Subcutaneous abdominal adipose tissue (tissue), 5 donors: Measurements from ENCODE around the gene KLHL5.

Experiments used
- H3K27ac ChIP-seq: one replicate; pipeline ENCODE4 v1.7.0; 2013; ENCODE audit warnings: low read depth, mild to moderate bottlenecking, inconsistent platforms, low read length, moderate library complexity
- H3K27me3 ChIP-seq, 5 donors: one replicate each; pipeline ENCODE4 v1.7.0; 2013; ENCODE audit warnings: low read length in 5 of 5, inconsistent platforms in 1 of 5; ENCODE audit not compliant: control insufficient read depth in 5 of 5, insufficient read depth in 4 of 5
- H3K36me3 ChIP-seq, 5 donors: one replicate each; pipeline ENCODE4 v1.7.0; 2013; ENCODE audit warnings: low read length in 5 of 5; ENCODE audit not compliant: control insufficient read depth in 5 of 5, insufficient read depth in 5 of 5
- H3K4me1 ChIP-seq, 5 donors: one replicate each; pipeline ENCODE4 v1.7.0; 2013; ENCODE audit warnings: low read length in 5 of 5, mild to moderate bottlenecking in 3 of 5, moderate library complexity in 1 of 5; ENCODE audit not compliant: control insufficient read depth in 5 of 5, insufficient read depth in 5 of 5
- H3K4me3 ChIP-seq, 5 donors: one replicate each; pipeline ENCODE4 v1.7.0; 2013; ENCODE audit warnings: low read length in 5 of 5, low read depth in 1 of 5
- H3K9ac ChIP-seq, 5 donors: one replicate each; pipeline ENCODE4 v1.7.0; 2013; ENCODE audit warnings: low read length in 5 of 5, mild to moderate bottlenecking in 4 of 5, moderate library complexity in 3 of 5
- H3K9me3 ChIP-seq, 5 donors: one replicate each; pipeline ENCODE4 v1.7.0; 2013; ENCODE audit warnings: low read length in 5 of 5; ENCODE audit not compliant: control insufficient read depth in 5 of 5
- donor health status: healthy.
- donor health status: healthy.
- donor health status: healthy.
- donor health status: healthy.
- donor health status: healthy.

The KLHL5 gene

GRCh38 chr4:39051492-39051891 is 10.5 kb upstream of the KLHL5 start:
- no peak overlapping the region for H3K9ac ChIP-seq
- H3K4me1 ChIP-seq: peaks cover 0 to 15% (median 12%) of the 10 kb centered on the region in 5 donors
- no peak overlapping the region for H3K4me3 ChIP-seq
- H3K27me3 ChIP-seq: no peaks in the 10 kb centered on the region
- H3K27ac ChIP-seq: no peak overlapping the region
- H3K9me3 ChIP-seq: no peaks in the 10 kb centered on the region
- H3K36me3 ChIP-seq: peaks cover 0 to 5% (median 0%) of the 10 kb centered on the region in 5 donors

- H3K9me3 ChIP-seq: no peaks in the 10 kb centered on the region
- peaks cover 0 to 5% (median 3%) of the 10 kb centered on the region in 5 donors for H3K4me1 ChIP-seq
- no peaks in the 10 kb centered on the region for H3K27me3 ChIP-seq
- H3K4me3 ChIP-seq: no peak overlapping the region
- H3K36me3 ChIP-seq: peaks cover 0 to 5% (median 0%) of the 10 kb centered on the region in 5 donors
- no peak overlapping the region for H3K27ac ChIP-seq
- no peak overlapping the region for H3K9ac ChIP-seq
Measured at GRCh38 chr4:39053983-39054382, 8.0 kb upstream of the KLHL5 start.

- H3K27me3 ChIP-seq: no peaks in the 10 kb centered on the region
- H3K4me1 ChIP-seq: peaks cover 0 to 5% (median 3%) of the 10 kb centered on the region in 5 donors
- no peaks in the 10 kb centered on the region for H3K9me3 ChIP-seq
- peaks cover 0 to 5% (median 0%) of the 10 kb centered on the region in 5 donors for H3K36me3 ChIP-seq
- H3K4me3 ChIP-seq: no peak overlapping the region
- H3K27ac ChIP-seq: peak overlapping the region; percentile 20
- H3K9ac ChIP-seq: no peak overlapping the region
Measured at GRCh38 chr4:39054497-39054896, 7.5 kb upstream of the KLHL5 start.

DNA sequence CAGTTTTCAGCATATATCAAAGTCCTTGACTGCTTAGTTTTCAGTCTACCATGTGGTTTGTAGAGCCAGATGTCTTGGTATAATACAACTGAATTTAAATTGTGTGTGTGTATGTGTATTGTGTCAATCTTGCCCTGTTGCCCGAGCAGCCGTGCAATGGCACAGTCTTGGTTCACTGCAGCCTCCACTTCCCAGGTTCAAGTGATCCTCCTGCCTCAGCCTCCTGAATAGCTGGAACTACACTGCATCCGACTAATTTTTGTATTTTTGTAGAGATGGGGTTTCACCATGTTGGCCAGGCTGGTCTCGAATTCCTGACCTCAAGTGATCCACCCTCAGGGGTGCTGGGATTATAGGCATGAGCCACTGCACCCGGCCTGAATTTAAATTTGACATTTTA is 6.0 kb upstream of the KLHL5 start:
- Histone ChIP-seq H3K4me1 (peaks cover 0 to 5% (median 3%) of the 10 kb centered on the region in 5 donors), H3K4me3 (no peak overlapping the region), H3K36me3 (peaks cover 0 to under 1% (median 0%) of the 10 kb centered on the region in 5 donors), H3K9me3 (no peaks in the 10 kb centered on the region), H3K27me3 (no peaks in the 10 kb centered on the region), H3K27ac (no peak overlapping the region), H3K9ac (no peak overlapping the region)

GRCh38 chr4:39061457-39061856 is 575 bp upstream of the KLHL5 start:
- Histone ChIP-seq H3K4me1 (peaks cover 0 to 3% (median 0%) of the 10 kb centered on the region in 5 donors), H3K27ac (no peak overlapping the region), H3K36me3 (no peaks in the 10 kb centered on the region), H3K27me3 (no peaks in the 10 kb centered on the region), H3K4me3 (no peak overlapping the region), H3K9me3 (no peaks in the 10 kb centered on the region), H3K9ac (no peak overlapping the region)

DNA sequence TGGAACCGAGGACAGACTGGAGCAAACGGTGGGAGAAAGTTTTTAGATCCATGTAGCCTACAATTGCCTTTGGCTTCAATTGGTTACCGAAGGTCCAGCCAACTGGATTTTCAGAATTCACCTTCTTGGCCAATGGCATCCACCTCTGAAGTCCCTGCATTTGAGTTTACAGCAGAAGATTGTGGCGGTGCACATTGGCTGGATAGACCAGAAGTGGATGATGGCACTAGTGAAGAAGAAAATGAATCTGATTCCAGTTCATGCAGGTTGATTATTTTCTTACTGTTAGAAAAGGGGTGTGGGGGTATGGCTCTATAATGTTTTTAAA is 702 bp downstream of the KLHL5 start:
- no peaks in the 10 kb centered on the region for H3K27me3 ChIP-seq
- H3K36me3 ChIP-seq: no peaks in the 10 kb centered on the region
- no peaks in the 10 kb centered on the region for H3K9me3 ChIP-seq
- no peak overlapping the region for H3K9ac ChIP-seq
- no peak overlapping the region for H3K4me3 ChIP-seq
- peaks cover 0 to 3% (median 0%) of the 10 kb centered on the region in 5 donors for H3K4me1 ChIP-seq
- H3K27ac ChIP-seq: no peak overlapping the region

DNA sequence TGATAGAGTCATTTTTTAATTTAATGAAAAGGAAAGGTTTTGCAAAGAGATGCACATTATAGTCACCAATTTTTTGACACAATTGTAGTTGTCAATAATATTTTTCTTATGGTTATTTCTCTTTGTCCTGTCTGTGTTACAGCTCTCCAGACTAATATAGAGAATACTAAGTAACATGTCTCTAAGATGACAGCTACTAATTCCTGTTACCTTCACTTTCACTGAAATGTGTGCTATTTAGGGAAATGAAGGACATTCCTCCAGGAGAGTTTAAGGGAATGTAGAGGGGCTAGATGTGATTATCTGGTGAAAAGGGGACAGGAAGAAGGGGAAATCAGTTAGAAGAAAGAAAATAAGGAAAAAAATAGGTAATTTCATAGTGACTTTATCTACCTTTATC is 1.4 kb downstream of the KLHL5 start:
- H3K36me3 ChIP-seq: no peaks in the 10 kb centered on the region
- no peaks in the 10 kb centered on the region for H3K9me3 ChIP-seq
- no peaks in the 10 kb centered on the region for H3K27me3 ChIP-seq
- no peak overlapping the region for H3K9ac ChIP-seq
- H3K27ac ChIP-seq: no peak overlapping the region
- peaks cover 0 to 4% (median 3%) of the 10 kb centered on the region in 5 donors for H3K4me1 ChIP-seq
- H3K4me3 ChIP-seq: no peak overlapping the region

DNA sequence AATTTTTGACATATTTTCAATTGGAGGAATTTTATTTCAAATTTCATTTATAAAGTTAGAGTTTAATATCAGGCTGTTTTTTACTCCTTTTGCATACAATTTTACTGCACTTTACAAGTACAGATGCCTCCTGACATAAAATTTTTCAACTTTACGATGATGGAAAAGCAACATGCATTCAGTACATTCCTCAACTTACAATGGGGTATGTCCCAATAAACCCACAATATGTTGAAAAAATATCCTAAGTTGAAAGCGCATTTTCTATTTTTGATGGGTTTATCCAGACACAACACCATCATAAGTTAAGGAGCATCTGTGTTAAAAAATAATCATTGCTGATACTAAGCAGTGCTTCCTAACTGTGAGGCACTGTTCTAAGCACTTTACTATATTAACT is 4.3 kb downstream of the KLHL5 start:
- Histone ChIP-seq H3K27ac (no peak overlapping the region), H3K4me3 (no peak overlapping the region), H3K9me3 (no peaks in the 10 kb centered on the region), H3K4me1 (peaks cover 0 to 14% (median 6%) of the 10 kb centered on the region in 5 donors), H3K36me3 (no peaks in the 10 kb centered on the region), H3K9ac (no peak overlapping the region), H3K27me3 (no peaks in the 10 kb centered on the region)

DNA sequence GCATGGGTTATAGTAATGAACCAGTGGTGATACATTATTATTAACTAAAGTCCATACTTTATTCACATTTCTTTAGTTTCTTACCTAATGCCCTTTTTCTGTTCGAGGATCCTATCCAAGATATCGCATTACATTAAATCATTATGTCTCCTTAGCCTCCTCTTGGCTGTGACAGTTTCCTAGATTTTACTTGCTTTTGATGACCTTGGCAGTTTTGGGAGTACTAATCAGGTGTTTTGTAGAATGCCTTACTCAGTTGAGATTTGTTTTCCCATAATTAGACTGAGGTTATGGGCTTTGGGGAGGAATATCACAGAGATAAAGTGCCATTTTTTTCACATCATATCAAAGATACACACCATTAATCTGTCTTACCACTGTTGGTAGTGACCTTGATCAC is 5.0 kb downstream of the KLHL5 start:
- H3K27me3 ChIP-seq: no peaks in the 10 kb centered on the region
- H3K27ac ChIP-seq: no peak overlapping the region
- H3K9ac ChIP-seq: no peak overlapping the region
- H3K9me3 ChIP-seq: no peaks in the 10 kb centered on the region
- no peak overlapping the region for H3K4me3 ChIP-seq
- no peaks in the 10 kb centered on the region for H3K36me3 ChIP-seq
- peaks cover 0 to 20% (median 11%) of the 10 kb centered on the region in 5 donors for H3K4me1 ChIP-seq

- H3K9ac ChIP-seq: no peak overlapping the region
- H3K27ac ChIP-seq: no peak overlapping the region
- H3K4me3 ChIP-seq: no peak overlapping the region
- no peaks in the 10 kb centered on the region for H3K9me3 ChIP-seq
- no peaks in the 10 kb centered on the region for H3K27me3 ChIP-seq
- H3K36me3 ChIP-seq: no peaks in the 10 kb centered on the region
- H3K4me1 ChIP-seq: peaks cover 0 to 22% (median 13%) of the 10 kb centered on the region in 5 donors
Measured at GRCh38 chr4:39067451-39067850, 5.4 kb downstream of the KLHL5 start.

DNA sequence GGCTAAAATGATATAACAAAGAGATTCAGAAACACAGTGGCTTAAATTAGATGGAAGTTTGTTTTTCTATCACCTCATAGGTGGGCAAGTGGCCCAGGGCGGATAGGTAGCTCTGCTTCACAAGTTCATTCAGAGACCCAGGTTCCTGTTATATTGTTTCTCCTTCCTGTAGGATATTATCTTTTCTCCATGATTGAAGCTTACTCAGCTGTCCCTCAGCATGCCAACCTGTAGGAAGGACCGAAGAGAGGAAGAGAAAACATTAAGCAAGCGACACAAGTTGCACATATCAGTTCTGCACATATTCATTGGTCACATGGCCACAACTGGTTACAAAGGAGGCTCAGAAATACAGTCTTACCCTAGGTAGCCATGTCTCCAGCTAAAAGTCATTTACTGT is 6.9 kb downstream of the KLHL5 start:
- Histone ChIP-seq H3K4me3 (no peak overlapping the region), H3K4me1 (peaks cover 0 to 28% (median 15%) of the 10 kb centered on the region in 5 donors), H3K9ac (no peak overlapping the region), H3K9me3 (no peaks in the 10 kb centered on the region), H3K27ac (no peak overlapping the region), H3K27me3 (no peaks in the 10 kb centered on the region), H3K36me3 (no peaks in the 10 kb centered on the region)
